Inflammatory macrophage treated with lipopolysaccharide for 4 hours (primary cell): ENCODE results near the gene PEA15.

Experiments
- DNase-seq: peaks from one replicate; pipeline ENCODE4 v3.0.0-alpha.2; 2020

The PEA15 gene, protein sequence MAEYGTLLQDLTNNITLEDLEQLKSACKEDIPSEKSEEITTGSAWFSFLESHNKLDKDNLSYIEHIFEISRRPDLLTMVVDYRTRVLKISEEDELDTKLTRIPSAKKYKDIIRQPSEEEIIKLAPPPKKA

DNA sequence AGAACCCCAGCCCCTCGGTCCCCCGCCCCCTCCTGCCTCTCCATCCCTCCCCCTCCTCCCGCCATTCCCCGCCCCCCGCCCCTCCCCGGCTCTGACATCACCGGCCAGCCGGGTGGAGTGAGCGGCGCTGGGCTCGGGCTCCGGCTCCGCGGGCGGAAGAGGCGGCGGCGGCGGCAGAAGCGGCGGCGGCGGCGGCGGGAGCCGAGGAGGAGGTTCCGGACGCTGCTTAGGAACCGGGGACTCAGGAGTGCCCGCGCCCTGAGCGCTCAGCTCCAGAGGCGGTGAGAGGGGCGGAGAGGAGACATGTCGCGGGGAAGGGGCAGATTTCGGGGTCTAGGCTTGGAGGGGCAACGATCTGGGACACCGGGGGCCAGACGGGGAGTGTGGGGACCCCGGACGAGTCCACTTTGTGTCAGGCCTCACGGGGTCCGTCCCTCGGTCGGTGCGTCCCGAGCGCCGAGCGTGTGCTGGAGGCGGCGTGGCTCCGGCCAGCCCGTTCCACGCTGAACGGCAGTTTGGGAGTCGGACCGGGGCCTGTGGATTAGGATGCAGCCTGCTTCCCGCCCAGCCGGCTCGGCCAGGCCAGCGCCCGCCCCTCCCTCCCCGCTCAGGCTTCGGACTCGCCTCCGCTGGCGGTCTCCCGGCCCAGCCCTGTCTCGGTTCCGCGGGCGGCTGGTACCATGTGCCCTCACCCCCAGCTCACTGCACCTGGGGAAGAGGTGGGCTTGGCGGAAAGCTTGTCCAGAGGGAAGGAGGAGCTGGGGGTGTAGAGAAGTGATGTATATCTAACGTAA is at the start of gene PEA15:
Gene PEA15 (plus strand): TSS at position 143 of the 794 bp plus-strand sequence. CDS start 6,161 bp downstream, outside the sequence.
- peak; percentile 72 for DNase-seq

DNA sequence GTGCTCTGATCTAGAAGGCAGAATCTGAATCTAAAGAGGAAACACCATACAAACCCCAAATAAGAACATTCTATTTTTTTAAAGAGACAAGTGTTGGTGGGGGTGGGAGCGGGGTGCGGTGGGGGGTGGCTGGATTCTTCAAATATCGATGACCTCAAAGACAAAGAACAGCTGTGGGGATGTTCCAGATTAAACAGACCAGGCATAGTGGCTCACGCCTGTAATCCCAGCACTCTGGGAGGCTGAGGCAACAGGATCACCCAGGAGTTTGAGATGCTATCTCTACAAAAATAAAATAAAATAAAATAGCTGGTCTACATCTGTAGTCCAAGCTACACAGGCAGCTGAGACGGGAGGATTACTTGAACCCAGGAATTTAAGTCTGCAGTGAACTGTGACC is 48.8 kb upstream of the PEA15 start:
- DNase-seq: no peak

DNA sequence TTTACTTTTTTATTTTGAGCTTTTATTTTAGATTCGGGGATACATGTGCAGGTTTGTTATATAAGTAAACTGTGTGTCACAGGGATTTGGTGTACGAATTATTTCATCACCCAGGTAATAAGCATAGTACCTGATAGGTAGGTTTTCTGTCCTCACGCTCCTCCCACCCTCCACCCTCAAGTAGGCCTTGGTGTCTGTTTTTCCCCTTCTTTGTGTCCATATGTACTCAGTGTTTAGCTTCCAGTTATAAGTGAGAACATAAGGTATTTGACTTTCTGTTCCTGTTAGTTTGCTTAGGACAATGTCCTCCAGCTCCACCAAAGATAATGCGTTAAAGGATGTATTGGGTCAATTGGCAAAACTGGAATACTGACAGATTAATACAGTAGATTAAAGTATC is 48.0 kb upstream of the PEA15 start:
- DNase-seq: no peak

DNA sequence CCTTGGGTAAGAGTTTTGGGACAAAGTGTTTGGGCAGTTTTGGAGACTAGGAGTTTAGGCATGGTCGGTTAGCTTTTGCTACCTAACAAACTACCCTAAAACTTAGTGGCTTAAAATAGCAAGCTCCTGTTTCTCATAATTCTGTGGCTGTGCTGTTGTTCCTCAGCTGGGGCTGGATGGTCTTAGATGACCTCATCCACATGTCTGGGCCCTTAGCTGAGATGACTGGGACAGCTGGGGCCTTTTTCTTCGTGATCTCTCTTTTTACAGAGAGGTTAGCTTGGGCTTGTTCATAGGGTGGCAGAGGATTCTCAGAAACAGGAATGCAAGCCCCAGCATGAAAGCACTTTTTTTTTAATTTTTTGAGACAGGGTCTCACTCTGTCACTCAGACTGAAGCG is 47.2 kb upstream of the PEA15 start:
- DNase-seq: no peak

DNA sequence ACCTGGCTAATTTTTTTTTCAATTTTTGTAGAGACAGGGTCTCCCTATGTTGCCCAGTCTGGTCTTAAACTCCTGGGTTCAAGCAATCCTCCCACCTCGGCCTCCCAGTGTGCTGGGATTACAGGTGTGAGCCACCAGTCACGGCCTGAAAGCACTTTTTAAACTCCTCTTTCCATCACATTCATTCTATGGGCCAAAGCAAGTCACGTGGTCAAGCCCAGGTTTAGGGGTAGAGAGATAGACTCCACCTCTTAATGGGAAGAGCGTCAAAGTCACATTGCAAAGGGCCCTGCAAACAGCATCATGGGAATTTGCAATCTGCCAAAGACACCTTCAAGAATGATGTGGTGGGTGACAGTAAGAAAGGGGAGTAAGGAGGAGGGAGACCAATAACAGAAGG is 46.6 kb upstream of the PEA15 start:
- DNase-seq: no peak

DNA sequence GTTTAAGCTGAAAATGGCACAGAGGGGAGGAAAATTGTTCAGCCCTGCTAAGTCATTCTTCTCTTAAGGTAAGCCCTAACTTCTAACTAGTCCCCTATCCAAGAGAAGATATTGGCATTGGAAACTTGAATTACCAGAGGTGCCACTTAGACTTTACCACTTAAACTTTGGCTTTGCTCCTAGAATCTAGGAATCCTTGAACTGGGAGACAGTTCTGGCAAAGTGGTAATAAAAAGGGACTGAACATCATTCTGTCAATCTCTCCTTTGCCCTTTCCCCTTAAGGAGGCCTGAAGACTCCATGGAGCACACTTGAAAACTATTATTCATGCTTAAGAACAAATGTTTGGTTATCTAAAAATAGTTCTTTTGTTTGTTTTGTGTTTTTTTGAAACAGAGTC is 45.3 kb upstream of the PEA15 start:
- no peak for DNase-seq

DNA sequence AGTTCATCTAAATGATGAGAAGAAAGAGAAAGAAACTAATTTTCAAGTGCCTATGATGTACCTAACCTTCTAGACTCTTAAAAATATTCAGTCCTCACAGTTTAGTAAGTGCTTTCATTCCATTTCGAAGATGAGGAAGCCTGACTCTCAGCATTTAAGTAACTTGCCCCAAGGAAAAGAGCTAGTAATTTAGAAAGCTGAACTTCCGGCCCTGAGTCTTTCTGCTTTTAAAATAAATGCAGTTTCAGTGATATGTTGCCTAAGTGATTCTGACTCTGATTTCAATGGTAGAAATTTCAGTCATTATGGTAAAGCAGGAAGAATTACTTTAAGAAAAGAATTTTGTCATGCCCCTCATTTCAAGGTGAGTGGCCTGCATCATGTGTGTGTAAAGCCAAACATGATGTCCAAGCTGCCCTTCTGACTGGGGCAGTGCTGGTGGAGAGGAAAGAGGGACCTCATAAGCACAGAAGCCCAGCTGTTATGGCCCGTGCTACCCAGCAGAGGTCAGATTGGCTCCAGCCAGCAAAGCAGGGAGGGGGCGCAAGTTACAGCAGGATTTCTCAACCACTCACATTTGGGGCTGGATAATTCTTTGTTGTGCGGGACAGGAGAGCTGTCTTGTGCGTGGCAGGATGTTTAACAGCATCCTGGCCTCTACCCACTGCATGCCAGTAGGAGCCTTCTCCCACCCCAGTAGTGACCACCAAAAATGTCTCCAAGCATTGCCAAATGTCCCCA is 43.0 kb upstream of the PEA15 start:
- DNase-seq: peak; percentile 62

DNA sequence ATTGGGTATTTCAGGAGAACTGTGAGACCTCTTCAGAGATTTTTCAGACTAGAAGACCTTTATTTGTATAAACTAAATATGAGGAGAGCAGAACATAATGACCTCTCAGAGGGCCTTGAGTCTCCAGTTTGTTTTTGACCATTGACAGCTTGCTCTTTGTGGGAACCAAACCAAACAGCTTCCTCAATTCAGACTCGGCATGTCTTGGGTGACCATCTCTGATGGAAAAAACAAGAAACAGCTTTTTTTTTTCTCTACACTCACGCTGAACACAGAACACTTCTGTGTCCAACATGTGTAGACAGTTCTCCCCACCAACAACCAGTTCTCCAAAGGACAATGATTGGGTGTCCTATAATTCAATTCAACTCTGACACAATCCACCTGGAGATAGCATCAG is 42.3 kb upstream of the PEA15 start:
- peak; percentile 55 for DNase-seq

DNA sequence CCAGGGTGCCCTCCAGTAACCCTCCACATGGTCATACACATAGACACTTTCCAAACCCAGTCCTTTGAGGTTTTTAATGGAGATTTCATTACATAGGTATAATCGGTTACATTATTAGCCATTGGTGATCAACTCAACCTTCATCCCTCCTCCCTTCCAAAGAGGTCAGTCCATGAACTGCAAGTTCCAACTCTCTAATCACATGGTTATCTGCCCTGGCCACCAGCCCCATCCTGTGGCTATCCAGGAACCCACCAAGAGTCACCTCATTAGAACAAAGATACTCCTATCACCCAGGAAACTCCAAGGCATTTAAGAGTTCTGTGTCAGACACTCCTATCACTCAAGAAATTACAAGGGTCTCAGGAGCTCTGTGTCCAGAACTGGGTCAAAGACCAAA is 41.6 kb upstream of the PEA15 start:
- peak; percentile 42 for DNase-seq

DNA sequence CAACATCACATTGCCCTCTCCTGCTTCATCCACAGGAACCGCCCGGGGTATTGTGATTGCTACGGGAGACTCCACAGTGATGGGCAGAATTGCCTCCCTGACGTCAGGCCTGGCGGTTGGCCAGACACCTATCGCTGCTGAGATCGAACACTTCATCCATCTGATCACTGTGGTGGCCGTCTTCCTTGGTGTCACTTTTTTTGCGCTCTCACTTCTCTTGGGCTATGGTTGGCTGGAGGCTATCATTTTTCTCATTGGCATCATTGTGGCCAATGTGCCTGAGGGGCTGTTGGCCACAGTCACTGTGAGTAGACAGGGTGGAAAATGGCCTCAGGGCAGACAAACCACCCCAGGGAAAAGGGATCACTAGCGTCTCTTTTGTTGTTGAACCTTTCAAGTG is 41.1 kb upstream of the PEA15 start:
- no peak for DNase-seq

DNA sequence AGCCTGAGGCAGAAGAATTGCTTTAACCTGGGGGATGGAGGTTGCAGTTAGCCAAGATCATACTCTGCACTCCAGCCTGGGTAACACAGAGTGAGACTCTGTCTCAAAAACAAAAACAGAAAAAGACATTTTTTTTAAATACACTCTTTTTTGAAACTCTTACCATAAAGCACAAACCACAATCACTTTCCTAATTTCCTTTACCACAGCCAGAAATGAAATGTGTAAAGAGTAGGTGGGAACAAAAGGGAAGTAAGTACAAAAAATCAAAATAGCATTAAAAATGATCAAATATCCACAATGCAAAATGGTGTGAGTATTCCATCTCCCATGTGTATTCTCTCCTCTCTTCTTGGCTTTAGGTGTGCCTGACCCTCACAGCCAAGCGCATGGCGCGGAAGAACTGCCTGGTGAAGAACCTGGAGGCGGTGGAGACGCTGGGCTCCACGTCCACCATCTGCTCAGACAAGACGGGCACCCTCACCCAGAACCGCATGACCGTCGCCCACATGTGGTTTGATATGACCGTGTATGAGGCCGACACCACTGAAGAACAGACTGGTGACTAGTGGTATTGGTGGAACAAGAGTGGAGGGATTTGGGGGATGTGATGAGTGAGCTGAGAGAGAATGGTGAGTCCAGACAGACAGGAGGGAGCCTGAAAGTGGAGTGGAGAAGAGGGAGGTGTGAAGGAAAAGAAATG is 38.9 kb upstream of the PEA15 start:
- DNase-seq: peak; percentile 77

DNA sequence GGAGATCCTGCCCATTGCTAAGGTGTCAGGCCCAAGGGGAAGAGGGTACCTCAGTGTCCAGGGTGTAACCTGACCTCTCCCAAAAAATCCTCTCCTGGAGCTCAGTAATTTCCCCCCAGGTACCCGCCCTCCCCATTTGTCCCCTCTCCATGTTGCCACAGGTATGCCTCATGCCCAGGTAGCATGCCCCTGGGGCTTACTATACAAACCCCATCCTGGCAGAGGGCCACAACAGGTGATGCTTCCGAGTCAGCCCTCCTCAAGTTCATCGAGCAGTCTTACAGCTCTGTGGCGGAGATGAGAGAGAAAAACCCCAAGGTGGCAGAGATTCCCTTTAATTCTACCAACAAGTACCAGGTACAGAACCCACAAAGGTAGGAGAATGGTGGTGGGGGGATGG is 38.1 kb upstream of the PEA15 start:
- no peak for DNase-seq

DNA sequence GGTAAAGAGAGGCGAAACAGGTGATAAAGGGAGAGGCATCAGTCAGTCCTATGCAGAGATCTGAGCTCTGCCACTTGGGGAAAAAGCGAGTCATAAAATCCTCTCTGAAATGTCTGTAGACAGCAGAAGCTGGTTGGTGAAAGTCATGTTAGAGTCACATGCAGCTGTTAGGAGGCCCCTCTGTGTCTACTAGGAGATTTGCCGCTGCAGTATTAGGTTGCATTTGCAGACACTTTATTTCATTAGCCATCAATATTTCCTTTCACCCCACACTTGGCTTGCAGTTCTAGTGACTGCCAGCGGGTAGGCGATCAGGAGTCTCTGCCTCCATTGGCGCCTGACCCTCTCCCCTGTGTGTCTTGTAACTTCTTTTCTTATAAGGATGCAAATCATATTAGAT is 37.6 kb upstream of the PEA15 start:
- peak; percentile 54 for DNase-seq

DNA sequence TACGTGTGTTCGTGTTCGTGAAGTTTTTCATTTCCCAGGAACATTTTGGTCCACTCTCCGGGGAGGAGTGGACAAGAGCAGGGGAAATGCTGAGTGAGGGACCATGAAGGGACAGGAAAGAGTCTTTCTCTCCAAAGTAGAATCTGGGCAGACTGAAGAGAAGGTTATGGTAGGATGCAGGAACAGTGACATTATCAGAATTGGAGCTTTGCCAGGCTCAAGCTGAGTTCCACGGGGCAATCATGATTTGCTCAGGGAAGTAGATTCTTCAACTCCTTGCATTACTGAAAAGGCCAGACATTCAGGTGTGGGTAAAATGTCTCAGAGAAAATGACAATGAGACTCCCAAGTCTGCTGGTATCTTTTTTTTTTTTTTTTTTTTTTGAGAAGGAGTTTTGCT is 37.2 kb upstream of the PEA15 start:
- no peak for DNase-seq

DNA sequence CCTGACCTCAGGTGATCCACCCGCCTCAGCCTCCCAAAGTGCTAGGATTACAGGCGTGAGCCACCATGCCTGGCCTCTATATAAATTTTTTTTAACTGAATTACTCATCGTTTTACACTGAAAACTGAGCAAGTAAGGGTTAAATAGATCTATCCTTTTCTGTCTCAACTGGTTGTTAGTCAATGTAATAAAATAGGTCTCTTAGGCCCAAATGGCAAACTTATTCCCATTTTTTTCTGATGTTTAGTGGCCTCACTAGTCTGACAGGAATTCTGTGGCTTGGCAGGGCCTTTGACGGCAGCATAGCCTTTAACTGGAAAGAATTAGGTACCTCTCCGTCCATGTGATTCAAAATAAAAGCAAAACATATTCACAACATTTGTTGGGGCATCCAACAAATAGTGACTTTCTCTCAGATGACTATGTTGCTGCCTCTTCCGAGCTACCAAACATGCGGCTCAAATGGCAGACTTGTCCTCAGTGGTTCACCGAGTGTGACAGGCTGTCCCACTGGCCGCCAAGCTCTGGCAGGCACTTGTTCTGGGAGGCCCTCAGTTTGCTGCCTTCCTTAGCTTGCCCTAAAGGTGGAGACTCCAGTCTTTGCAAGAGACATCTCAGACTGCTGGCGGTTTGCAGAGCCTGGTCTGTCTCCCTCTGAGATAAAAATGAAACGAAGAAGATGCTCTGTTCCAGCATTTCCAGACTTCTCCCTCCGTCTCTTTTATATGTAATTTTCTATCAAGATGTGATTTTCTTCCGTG is 36.4 kb upstream of the PEA15 start:
- DNase-seq: no peak

DNA sequence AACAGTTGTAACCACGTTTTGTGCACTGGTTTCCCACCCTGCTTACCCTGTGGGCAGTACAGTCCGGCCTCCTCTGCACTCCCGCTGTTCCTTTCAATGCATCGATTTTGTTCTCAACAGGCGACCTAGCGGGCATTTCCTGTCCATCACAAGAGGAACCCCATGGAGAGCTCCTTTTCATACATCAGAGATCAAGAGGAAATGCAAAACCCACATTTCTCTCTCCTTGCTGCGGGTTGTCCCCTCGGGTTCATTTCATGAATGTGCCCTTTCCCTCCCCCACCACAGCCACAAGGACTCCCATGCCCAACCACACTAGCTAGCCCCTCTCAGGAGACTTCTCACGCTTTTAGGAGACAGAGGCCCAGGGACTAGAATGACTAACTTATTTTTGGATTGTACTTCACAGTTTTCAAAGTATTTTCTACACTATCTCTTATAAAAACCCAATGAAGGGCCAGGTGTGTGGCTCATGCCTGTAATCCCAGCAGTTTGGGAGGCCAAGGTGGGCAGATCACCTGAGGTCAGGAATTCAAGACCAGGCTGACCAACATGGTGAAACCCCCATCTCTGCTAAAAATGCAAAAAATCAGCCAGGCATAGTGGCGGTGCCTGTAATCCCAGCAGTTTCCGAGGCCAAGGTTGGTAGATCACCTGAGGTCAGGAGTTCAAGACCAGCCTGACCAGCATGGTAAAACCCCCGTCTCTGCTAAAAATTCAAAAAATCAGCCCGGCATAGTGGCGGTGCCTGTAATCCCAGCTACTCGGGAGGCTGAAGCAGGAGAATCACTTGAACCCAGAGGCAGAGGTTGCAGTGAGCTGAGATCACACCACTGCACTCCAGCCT is 35.4 kb upstream of the PEA15 start:
- DNase-seq: peak; percentile 19

DNA sequence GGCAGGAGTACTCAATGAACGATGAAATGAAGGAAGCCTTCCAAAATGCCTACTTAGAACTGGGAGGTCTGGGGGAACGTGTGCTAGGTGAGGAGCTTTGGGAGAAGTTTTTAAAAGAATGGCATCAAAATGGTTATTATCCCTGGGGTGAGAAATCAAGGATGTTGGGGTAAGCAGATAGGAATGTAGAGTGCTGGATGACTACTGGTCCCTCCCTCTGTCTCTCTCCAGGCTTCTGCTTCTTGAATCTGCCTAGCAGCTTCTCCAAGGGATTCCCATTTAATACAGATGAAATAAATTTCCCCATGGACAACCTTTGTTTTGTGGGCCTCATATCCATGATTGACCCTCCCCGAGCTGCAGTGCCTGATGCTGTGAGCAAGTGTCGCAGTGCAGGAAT is 33.8 kb upstream of the PEA15 start:
- DNase-seq: no peak

DNA sequence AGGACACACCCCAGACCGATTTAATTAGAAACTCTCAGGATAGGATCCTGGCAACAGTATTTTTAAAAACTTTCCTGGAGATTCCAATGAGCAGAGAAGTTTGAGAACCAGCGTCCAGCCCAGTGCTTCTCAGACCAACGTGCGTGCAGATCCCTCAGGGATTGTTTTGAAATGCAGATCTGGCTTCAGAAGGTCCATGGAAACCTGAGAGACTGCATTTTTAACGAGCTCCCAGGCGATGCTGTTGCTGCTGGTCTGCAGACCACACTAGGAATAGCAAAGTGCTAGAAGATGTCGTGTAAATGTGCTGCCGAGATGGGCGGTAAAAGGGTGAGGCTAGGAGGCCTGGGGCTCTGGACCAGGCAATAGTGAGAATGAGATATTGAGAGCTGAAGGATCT is 33.2 kb upstream of the PEA15 start:
- no peak for DNase-seq

DNA sequence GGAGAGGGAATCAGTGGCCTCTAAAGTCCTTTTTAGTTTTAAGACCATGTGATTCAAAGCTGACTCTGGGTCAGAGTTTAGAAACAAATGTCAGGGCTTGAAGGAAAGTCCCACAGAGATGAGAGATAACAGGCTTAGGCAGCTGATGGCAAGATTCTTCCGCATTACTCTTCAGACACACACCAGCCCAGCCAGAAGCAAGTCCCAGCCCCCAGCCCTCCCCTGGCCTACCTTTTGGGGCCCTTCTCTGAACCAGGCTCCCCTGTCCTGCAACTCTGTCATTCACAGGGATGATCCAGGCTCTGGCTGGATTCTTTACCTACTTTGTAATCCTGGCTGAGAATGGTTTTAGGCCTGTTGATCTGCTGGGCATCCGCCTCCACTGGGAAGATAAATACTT is 28.0 kb upstream of the PEA15 start:
- no peak for DNase-seq

DNA sequence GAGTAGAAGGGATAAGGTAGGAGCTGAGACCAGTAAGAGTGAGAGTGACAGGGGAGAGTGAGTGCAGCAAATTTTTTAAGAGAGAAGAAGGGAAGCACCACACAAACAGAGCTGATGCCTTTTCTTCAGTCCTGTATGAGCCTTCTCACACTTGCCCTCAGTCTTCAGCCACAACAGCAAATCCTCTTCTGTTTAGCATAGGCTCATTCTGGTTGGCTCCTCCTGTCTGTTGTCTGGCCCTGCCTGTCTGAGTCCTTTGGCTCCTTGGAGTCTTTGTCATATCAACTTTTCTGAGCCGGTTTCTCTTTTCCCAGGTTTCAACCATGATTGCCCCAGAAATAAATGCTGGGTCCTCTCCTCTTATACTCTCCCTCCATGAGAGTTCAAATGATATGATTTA is 27.5 kb upstream of the PEA15 start:
- DNase-seq: no peak

DNA sequence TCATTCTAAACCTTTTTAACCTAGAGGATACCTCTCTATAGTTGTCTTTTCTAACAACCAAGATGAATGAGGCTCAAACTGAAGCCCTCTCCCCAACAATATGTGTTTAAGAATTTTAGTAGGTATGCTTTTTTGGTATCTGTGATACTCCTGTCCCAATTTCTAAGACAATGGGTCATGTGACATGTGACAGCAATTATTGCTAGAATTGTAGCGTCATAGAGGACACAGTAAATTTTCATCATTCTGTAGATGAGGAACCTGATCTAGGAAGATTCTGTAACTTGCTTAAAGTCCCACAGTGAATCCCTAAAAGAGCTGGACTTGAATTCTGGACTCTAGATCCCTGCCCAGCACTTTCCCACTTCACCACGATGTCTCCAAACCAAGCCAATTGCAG is 26.5 kb upstream of the PEA15 start:
- DNase-seq: no peak

DNA sequence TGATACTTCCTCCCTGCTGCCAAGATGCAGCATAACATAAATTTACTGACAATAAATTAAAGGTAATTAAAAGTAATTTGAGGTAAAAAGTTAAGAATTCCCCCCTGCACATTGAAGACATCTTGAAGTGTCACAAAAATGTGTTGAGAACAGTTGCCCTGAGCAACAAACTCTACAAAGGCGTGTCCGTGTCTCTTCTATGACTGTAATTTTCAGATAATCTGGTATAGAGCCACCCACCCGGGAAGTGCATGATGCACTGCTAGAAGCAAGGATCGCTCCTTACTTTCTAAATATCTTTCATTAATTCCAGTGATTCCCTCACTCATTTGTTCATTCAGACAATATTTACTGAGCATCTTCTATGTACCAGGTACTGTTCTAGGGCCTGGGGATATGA is 25.8 kb upstream of the PEA15 start:
- DNase-seq: no peak
